Measurements from ENCODE around the gene ABHD17B. TPM values are rescaled to one million over a fixed set of nuclear protein-coding genes. Genes with fewer than 3 reads are reported as not detected.
A peak's percentile ranks its signal among the peaks of the same experiment; 100 is the strongest.

Gene ABHD17B
- total RNA-seq, 2 donors from 2014 or later: 15.4 to 16.2 TPM

- H3K4me3 Mint-ChIP-seq: no peak overlapping the region
- peak in 1 of 2 donors; percentile 30 for ATAC-seq (replicated peaks in 1 of 2)
- peaks cover 38% of the 10 kb centered on the region for H3K4me1 Mint-ChIP-seq (ENCODE audit: low read depth)
- H3K36me3 Mint-ChIP-seq (ENCODE audit: insufficient read depth in 2 of 2): peaks cover 18 to 41% of the 10 kb centered on the region in 2 donors
- no peak for DNase-seq
- peak overlapping the region; percentile 11 for H3K27ac Mint-ChIP-seq
- no peaks in the 10 kb centered on the region for H3K27me3 Mint-ChIP-seq (ENCODE audit: low read depth)
- H3K9me3 Mint-ChIP-seq: peaks cover 7 to 12% of the 10 kb centered on the region in 2 donors
These were observed 25.5 kb downstream of the ABHD17B start for GRCh38 chr9:71885467-71885866.

GRCh38 chr9:71884005-71884404, 27.0 kb downstream of the ABHD17B start:
- H3K36me3 Mint-ChIP-seq (ENCODE audit: insufficient read depth in 2 of 2): peaks cover 25 to 49% of the 10 kb centered on the region in 2 donors
- no peaks in the 10 kb centered on the region for H3K27me3 Mint-ChIP-seq (ENCODE audit: low read depth)
- H3K4me3 Mint-ChIP-seq: no peak overlapping the region
- H3K4me1 Mint-ChIP-seq (ENCODE audit: low read depth): peaks cover 30% of the 10 kb centered on the region
- H3K9me3 Mint-ChIP-seq: peaks cover 12 to 20% of the 10 kb centered on the region in 2 donors
- DNase-seq (no peak), ATAC-seq (replicated peaks in 1 of 2) (no peak)
- H3K27ac Mint-ChIP-seq: no peak overlapping the region

- H3K36me3 Mint-ChIP-seq (ENCODE audit: insufficient read depth in 2 of 2): peaks cover 32 to 54% of the 10 kb centered on the region in 2 donors
- peaks cover 9% of the 10 kb centered on the region for H3K4me1 Mint-ChIP-seq (ENCODE audit: low read depth)
- no peak overlapping the region for H3K27ac Mint-ChIP-seq
- no peaks in the 10 kb centered on the region for H3K27me3 Mint-ChIP-seq (ENCODE audit: low read depth)
- H3K4me3 Mint-ChIP-seq: no peak overlapping the region
- DNase-seq: no peak
- peaks cover 18 to 26% of the 10 kb centered on the region in 2 donors for H3K9me3 Mint-ChIP-seq
- no peak for ATAC-seq (replicated peaks in 1 of 2)
These were observed 31.3 kb downstream of the ABHD17B start for GRCh38 chr9:71879644-71880174.

GRCh38 chr9:71878327-71879274, 32.4 kb downstream of the ABHD17B start:
- no peak overlapping the region for H3K4me3 Mint-ChIP-seq
- ATAC-seq (replicated peaks in 1 of 2) (no peak), DNase-seq (no peak)
- H3K27ac Mint-ChIP-seq: no peak overlapping the region
- H3K4me1 Mint-ChIP-seq (ENCODE audit: low read depth): peaks cover 9% of the 10 kb centered on the region
- no peaks in the 10 kb centered on the region for H3K27me3 Mint-ChIP-seq (ENCODE audit: low read depth)
- H3K9me3 Mint-ChIP-seq: peaks cover 13 to 26% of the 10 kb centered on the region in 2 donors
- H3K36me3 Mint-ChIP-seq (ENCODE audit: insufficient read depth in 2 of 2): peaks cover 25 to 43% of the 10 kb centered on the region in 2 donors

- no peaks in the 10 kb centered on the region for H3K27me3 Mint-ChIP-seq (ENCODE audit: low read depth)
- no peak for ATAC-seq (replicated peaks in 1 of 2)
- H3K4me1 Mint-ChIP-seq (ENCODE audit: low read depth): peaks cover 13% of the 10 kb centered on the region
- DNase-seq: no peak
- H3K9me3 Mint-ChIP-seq: peaks cover 13 to 21% of the 10 kb centered on the region in 2 donors
- H3K36me3 Mint-ChIP-seq (ENCODE audit: insufficient read depth in 2 of 2): peaks cover 20 to 31% of the 10 kb centered on the region in 2 donors
- H3K4me3 Mint-ChIP-seq: no peak overlapping the region
- H3K27ac Mint-ChIP-seq: no peak overlapping the region
These were observed 34.2 kb downstream of the ABHD17B start for GRCh38 chr9:71876829-71877228.

GRCh38 chr9:71876106-71876505, 34.9 kb downstream of the ABHD17B start:
- H3K4me3 Mint-ChIP-seq: no peak overlapping the region
- no peak overlapping the region for H3K27ac Mint-ChIP-seq
- no peaks in the 10 kb centered on the region for H3K27me3 Mint-ChIP-seq (ENCODE audit: low read depth)
- ATAC-seq (replicated peaks in 1 of 2): no peak
- H3K36me3 Mint-ChIP-seq (ENCODE audit: insufficient read depth in 2 of 2): peaks cover 19 to 24% of the 10 kb centered on the region in 2 donors
- peaks cover 13% of the 10 kb centered on the region for H3K4me1 Mint-ChIP-seq (ENCODE audit: low read depth)
- peaks cover 13 to 18% of the 10 kb centered on the region in 2 donors for H3K9me3 Mint-ChIP-seq
- no peak for DNase-seq

- Mint-ChIP-seq H3K9me3 (peaks cover 11 to 15% of the 10 kb centered on the region in 2 donors), H3K4me3 (no peak overlapping the region), H3K27ac (no peak overlapping the region), H3K4me1 (ENCODE audit: low read depth) (peaks cover 13% of the 10 kb centered on the region), H3K27me3 (ENCODE audit: low read depth) (no peaks in the 10 kb centered on the region), H3K36me3 (ENCODE audit: insufficient read depth in 2 of 2) (peaks cover 14 to 20% of the 10 kb centered on the region in 2 donors)
- ATAC-seq (replicated peaks in 1 of 2): no peak
- DNase-seq: no peak
These were observed 35.6 kb downstream of the ABHD17B start for GRCh38 chr9:71875345-71875744.

GRCh38 chr9:71863631-71864030, 47.4 kb downstream of the ABHD17B start:
- Mint-ChIP-seq H3K4me3 (no peak overlapping the region), H3K27me3 (ENCODE audit: low read depth) (no peaks in the 10 kb centered on the region), H3K4me1 (ENCODE audit: low read depth) (peaks cover 14% of the 10 kb centered on the region), H3K36me3 (ENCODE audit: insufficient read depth in 2 of 2) (peaks cover 8 to 26% of the 10 kb centered on the region in 2 donors), H3K9me3 (peaks cover 5 to 13% of the 10 kb centered on the region in 2 donors), H3K27ac (no peak overlapping the region)
- ATAC-seq (replicated peaks in 1 of 2) (no peak), DNase-seq (no peak)

GRCh38 chr9:71861618-71862017, 49.4 kb downstream of the ABHD17B start:
- DNase-seq: no peak
- no peak overlapping the region for H3K4me3 Mint-ChIP-seq
- no peaks in the 10 kb centered on the region for H3K27me3 Mint-ChIP-seq (ENCODE audit: low read depth)
- H3K4me1 Mint-ChIP-seq (ENCODE audit: low read depth): peaks cover 23% of the 10 kb centered on the region
- H3K9me3 Mint-ChIP-seq: peaks cover 5 to 14% of the 10 kb centered on the region in 2 donors
- H3K36me3 Mint-ChIP-seq (ENCODE audit: insufficient read depth in 2 of 2): peaks cover 9 to 26% of the 10 kb centered on the region in 2 donors
- ATAC-seq (replicated peaks in 1 of 2): no peak
- H3K27ac Mint-ChIP-seq: no peak overlapping the region

- ATAC-seq (replicated peaks in 1 of 2) (no peak), DNase-seq (no peak)
- H3K4me1 Mint-ChIP-seq (ENCODE audit: low read depth): peaks cover 23% of the 10 kb centered on the region
- H3K36me3 Mint-ChIP-seq (ENCODE audit: insufficient read depth in 2 of 2): peaks cover 9 to 24% of the 10 kb centered on the region in 2 donors
- H3K27me3 Mint-ChIP-seq (ENCODE audit: low read depth): no peaks in the 10 kb centered on the region
- H3K9me3 Mint-ChIP-seq: peaks cover 5 to 14% of the 10 kb centered on the region in 2 donors
- H3K27ac Mint-ChIP-seq: no peak overlapping the region
- no peak overlapping the region for H3K4me3 Mint-ChIP-seq
These were observed 51.1 kb downstream of the ABHD17B start for GRCh38 chr9:71859939-71860338.

GRCh38 chr9:71858812-71859211, 52.2 kb downstream of the ABHD17B start:
- H3K36me3 Mint-ChIP-seq (ENCODE audit: insufficient read depth in 2 of 2): peaks cover 9 to 19% of the 10 kb centered on the region in 2 donors
- H3K4me3 Mint-ChIP-seq: peak overlapping the region in 1 of 2 donors; percentile 5
- DNase-seq (peak in 1 of 2 donors; percentile 28), ATAC-seq (replicated peaks in 1 of 2) (peak; percentile 95)
- H3K27ac Mint-ChIP-seq: peak overlapping the region; percentile 0
- peaks cover 30% of the 10 kb centered on the region for H3K4me1 Mint-ChIP-seq (ENCODE audit: low read depth)
- no peaks in the 10 kb centered on the region for H3K27me3 Mint-ChIP-seq (ENCODE audit: low read depth)
- peaks cover 5 to 11% of the 10 kb centered on the region in 2 donors for H3K9me3 Mint-ChIP-seq

- no peak overlapping the region for H3K27ac Mint-ChIP-seq
- no peak for DNase-seq
- peaks cover 30% of the 10 kb centered on the region for H3K4me1 Mint-ChIP-seq (ENCODE audit: low read depth)
- ATAC-seq (replicated peaks in 1 of 2): peak in 1 of 2 donors; percentile 8
- peaks cover 9 to 19% of the 10 kb centered on the region in 2 donors for H3K36me3 Mint-ChIP-seq (ENCODE audit: insufficient read depth in 2 of 2)
- H3K4me3 Mint-ChIP-seq: peak overlapping the region in 1 of 2 donors; percentile 5
- peaks cover 5 to 11% of the 10 kb centered on the region in 2 donors for H3K9me3 Mint-ChIP-seq
- H3K27me3 Mint-ChIP-seq (ENCODE audit: low read depth): no peaks in the 10 kb centered on the region
These were observed 52.7 kb downstream of the ABHD17B start for GRCh38 chr9:71858102-71858798.

GRCh38 chr9:71857159-71857558, 53.8 kb downstream of the ABHD17B start:
- Mint-ChIP-seq H3K27me3 (ENCODE audit: low read depth) (no peaks in the 10 kb centered on the region), H3K4me1 (ENCODE audit: low read depth) (peaks cover 37% of the 10 kb centered on the region), H3K27ac (no peak overlapping the region), H3K9me3 (peaks cover 5 to 10% of the 10 kb centered on the region in 2 donors), H3K4me3 (no peak overlapping the region), H3K36me3 (ENCODE audit: insufficient read depth in 2 of 2) (peaks cover 9 to 17% of the 10 kb centered on the region in 2 donors)
- ATAC-seq (replicated peaks in 1 of 2): no peak
- no peak for DNase-seq

Measured in activated T-cell treated with anti-CD3 and anti-CD28 coated beads, Interleukin-2, amount 50 U/mL, for 72 hours (primary cell).